PC-9 (cell line): Measurements from ENCODE around the gene COG4. TPM values are rescaled to one million over a fixed set of nuclear protein-coding genes. Genes with fewer than 3 reads are reported as not detected.

Experiments
- BruUV-seq: library from RNA; stranded (reverse); fragments of 400-500 nt; replicated peaks from 2 replicates; lab custom pipeline; 2021; lab: Mats Ljungman, UMichigan
- CTCF ChIA-PET: fragments of 300-600 bp; sonication (Branson Sonifier 250); formaldehyde crosslinking; loops from one replicate; lab custom pipeline; 2022; ENCODE audit warnings: antibody characterized with exemption; lab: Charles Lee
- POLR2A ChIA-PET: fragments of 300-600 bp; sonication (Branson Sonifier 250); formaldehyde crosslinking; loops from one replicate; lab custom pipeline; 2022; ENCODE audit warnings: antibody characterized with exemption; ENCODE audit not compliant: unreplicated experiment; lab: Charles Lee
- DNase-seq, 2 experiments: peaks; one replicate each; pipeline versions ENCODE4 v3.0.0 to v3.0.0-alpha.2; 2015 to 2022; ENCODE audit warnings: mixed read lengths in 1 of 2
- H2AFZ ChIP-seq: fragments of 200-600 bp; sonication (generic); 2 replicates; pipeline ENCODE4 v1.8.1; 2017; ENCODE audit warnings: antibody characterized with exemption
- H3F3A ChIP-seq: fragments of 200-600 bp; sonication (generic); 2 replicates; pipeline ENCODE4 v1.8.1; 2017; ENCODE audit warnings: antibody characterized with exemption, mild to moderate bottlenecking, low read depth; ENCODE audit not compliant: insufficient read depth
- H3K27ac ChIP-seq: fragments of 200-600 bp; sonication (generic); 2 replicates; pipeline ENCODE4 v1.6.1; 2016; ENCODE audit warnings: mixed run types
- H3K27me3 ChIP-seq: fragments of 200-600 bp; sonication (generic); 2 replicates; pipeline ENCODE4 v1.6.1; 2016; ENCODE audit warnings: low read depth, mixed run types; ENCODE audit not compliant: insufficient read depth
- H3K36me3 ChIP-seq: fragments of 200-600 bp; sonication (generic); 2 replicates; pipeline ENCODE4 v1.6.1; 2016; ENCODE audit warnings: low read depth, mixed run types
- H3K4me1 ChIP-seq: fragments of 200-600 bp; sonication (generic); replicated peaks from 2 replicates; pipeline ENCODE4 v1.6.1; 2016; ENCODE audit warnings: mixed run types; ENCODE audit not compliant: insufficient read depth
- H3K4me2 ChIP-seq: fragments of 200-600 bp; sonication (generic); 2 replicates; pipeline ENCODE4 v1.6.1; 2017; ENCODE audit warnings: mixed run types
- H3K4me3 ChIP-seq: fragments of 200-600 bp; sonication (generic); 2 replicates; pipeline ENCODE4 v1.6.1; 2016; ENCODE audit warnings: mixed run types
- H3K79me2 ChIP-seq: fragments of 200-600 bp; sonication (generic); 2 replicates; pipeline ENCODE4 v1.6.1; 2017; ENCODE audit warnings: low read depth, mixed run types
- H3K9me2 ChIP-seq: fragments of 200-600 bp; sonication (generic); 2 replicates; pipeline ENCODE4 v1.8.1; 2017; ENCODE audit warnings: mild to moderate bottlenecking; ENCODE audit not compliant: insufficient read depth
- H3K9me3 ChIP-seq: fragments of 200-600 bp; sonication (generic); 2 replicates; pipeline ENCODE4 v1.8.1; 2016; ENCODE audit warnings: low read depth; ENCODE audit not compliant: insufficient read depth
- H4K20me1 ChIP-seq: fragments of 200-600 bp; sonication (generic); 2 replicates; pipeline ENCODE4 v1.8.1; 2017; ENCODE audit not compliant: insufficient read depth
- EZH2 ChIP-seq: fragments of 200-600 bp; sonication (generic); IDR thresholded peaks from 2 replicates; pipeline ENCODE4 v1.8.0; 2017; ENCODE audit warnings: antibody characterized with exemption, low read depth
- intact Hi-C: fragments of 100-400 bp; cut with micrococcal nuclease; formaldehyde crosslinking; loops from one replicate; pipeline ENCODE4 v1.10.0; 2022; ENCODE audit not compliant: unreplicated experiment
- total RNA-seq: library from RNA; stranded (reverse); gene quantifications from 2 replicates; pipeline ENCODE4 v1.2.3, GENCODE V29; 2021
- TF ChIP-seq, protein P1 (sequence below): fragments of 200-600 bp; sonication (generic); conservative IDR thresholded peaks from 2 replicates; pipeline ENCODE4 v1.6.1; 2017; ENCODE audit warnings: mixed run types, antibody characterized with exemption, mild to moderate bottlenecking, moderate library complexity

The COG4 gene
- total RNA-seq, 1 experiment from 2014 or later: 61.1 TPM

DNA sequence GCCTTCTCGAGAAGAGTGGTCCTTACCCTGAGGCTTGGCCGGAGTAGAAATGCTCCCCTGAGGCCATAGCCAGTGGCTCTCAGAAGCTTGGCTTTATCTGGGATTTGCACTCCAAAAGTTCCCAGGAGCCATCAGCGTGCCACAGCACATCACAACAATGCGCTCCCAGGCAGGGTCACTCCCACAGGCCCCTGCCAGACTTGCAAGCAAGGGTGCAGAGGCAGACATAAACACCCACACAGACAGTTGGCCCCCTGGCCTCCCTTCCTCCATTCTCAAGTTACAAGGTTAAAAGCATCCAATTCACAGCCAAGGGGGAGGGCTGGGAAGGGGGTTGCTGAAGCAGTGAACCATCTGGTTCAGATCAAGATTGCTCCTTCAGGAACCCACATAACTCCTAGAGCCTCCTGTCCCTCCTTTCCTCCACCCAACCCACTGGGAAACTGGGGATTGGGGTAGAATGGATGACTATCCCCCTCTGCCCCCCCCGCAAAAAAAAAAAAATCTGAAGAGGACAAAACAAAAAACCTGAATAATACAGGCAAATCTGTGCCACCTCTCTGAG, 86.3 kb downstream of the COG4 start:
- no peaks in the 10 kb centered on the region for H3K9me3 ChIP-seq
- 0 out of 2 replicates have a peak, but pooled peaks cover 6% of the 10 kb centered on the region for H3K4me1 ChIP-seq
- ChIA-PET POLR2A (no interaction called here), CTCF (no interaction called here)
- H4K20me1 ChIP-seq: no peaks in the 10 kb centered on the region
- H2AFZ ChIP-seq: no peak overlapping the region
- H3K79me2 ChIP-seq: no peaks in the 10 kb centered on the region
- H3K4me3 ChIP-seq: no peak overlapping the region
- no peaks in the 10 kb centered on the region for H3K27me3 ChIP-seq
- H3F3A ChIP-seq: no peaks in the 10 kb centered on the region
- H3K4me2 ChIP-seq: peak overlapping the region; percentile 64
- intact Hi-C loops: no loop called here
- H3K36me3 ChIP-seq: no peaks in the 10 kb centered on the region
- no TSS peak for BruUV-seq
- DNase-seq: no peak
- no peaks in the 10 kb centered on the region for H3K9me2 ChIP-seq
- TF ChIP-seq EZH2: no peak
- TF ChIP-seq, protein P1, sequence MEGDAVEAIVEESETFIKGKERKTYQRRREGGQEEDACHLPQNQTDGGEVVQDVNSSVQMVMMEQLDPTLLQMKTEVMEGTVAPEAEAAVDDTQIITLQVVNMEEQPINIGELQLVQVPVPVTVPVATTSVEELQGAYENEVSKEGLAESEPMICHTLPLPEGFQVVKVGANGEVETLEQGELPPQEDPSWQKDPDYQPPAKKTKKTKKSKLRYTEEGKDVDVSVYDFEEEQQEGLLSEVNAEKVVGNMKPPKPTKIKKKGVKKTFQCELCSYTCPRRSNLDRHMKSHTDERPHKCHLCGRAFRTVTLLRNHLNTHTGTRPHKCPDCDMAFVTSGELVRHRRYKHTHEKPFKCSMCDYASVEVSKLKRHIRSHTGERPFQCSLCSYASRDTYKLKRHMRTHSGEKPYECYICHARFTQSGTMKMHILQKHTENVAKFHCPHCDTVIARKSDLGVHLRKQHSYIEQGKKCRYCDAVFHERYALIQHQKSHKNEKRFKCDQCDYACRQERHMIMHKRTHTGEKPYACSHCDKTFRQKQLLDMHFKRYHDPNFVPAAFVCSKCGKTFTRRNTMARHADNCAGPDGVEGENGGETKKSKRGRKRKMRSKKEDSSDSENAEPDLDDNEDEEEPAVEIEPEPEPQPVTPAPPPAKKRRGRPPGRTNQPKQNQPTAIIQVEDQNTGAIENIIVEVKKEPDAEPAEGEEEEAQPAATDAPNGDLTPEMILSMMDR: no peak
- no peak overlapping the region for H3K27ac ChIP-seq

DNA sequence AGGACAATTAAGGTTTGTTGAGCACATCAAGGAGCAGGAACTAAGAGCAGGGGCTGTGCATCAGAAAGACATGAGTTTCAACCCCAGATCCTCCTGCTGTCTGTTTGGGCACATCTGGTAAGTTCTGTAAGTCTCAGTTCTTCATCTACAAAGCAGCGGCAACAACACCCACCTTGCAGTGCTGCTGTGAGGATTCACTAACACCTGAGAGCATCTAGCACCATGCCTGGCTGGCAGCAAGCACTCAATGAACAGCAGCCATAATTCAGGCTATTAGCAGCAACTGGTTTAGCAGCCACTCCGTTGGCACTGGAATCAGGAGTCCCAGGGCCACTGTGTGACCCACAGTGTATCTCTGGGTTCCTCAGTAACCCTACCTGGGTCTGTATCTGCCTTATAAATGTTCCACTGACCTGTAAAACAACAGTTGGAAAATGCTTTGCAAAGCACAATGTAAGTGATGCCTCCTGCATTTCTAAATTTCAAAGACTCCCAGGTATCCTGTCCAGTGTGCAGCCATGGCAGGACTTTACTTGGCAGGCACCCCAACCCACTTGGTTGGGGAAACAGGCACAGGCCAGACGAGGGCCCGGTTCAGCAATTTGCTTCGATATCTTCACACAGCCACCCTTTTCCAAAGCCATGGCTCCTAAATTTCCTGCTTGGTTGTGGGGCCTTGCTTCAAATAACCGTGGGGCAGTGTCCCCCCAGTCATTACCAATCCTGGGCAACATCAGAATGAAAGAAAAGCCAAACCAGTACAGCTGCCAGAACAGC, 88.7 kb downstream of the COG4 start:
- Histone ChIP-seq H3K27me3 (no peaks in the 10 kb centered on the region), H3F3A (peaks cover 11% of the 10 kb centered on the region; the same call in 1 of the 2 replicates), H3K36me3 (no peaks in the 10 kb centered on the region), H3K79me2 (no peaks in the 10 kb centered on the region), H3K4me3 (no peak overlapping the region), H3K4me1 (peaks cover 22% of the 10 kb centered on the region), H3K9me3 (no peaks in the 10 kb centered on the region), H4K20me1 (no peaks in the 10 kb centered on the region), H3K27ac (no peak overlapping the region), H3K9me2 (no peaks in the 10 kb centered on the region), H3K4me2 (no peak overlapping the region), H2AFZ (no peak overlapping the region)
- BruUV-seq: no TSS peak
- ChIA-PET CTCF (no interaction called here), POLR2A (no interaction called here)
- no peak for DNase-seq
- intact Hi-C loops: no loop called here
- TF ChIP-seq EZH2: no peak
- TF ChIP-seq, protein P1: no peak

DNA sequence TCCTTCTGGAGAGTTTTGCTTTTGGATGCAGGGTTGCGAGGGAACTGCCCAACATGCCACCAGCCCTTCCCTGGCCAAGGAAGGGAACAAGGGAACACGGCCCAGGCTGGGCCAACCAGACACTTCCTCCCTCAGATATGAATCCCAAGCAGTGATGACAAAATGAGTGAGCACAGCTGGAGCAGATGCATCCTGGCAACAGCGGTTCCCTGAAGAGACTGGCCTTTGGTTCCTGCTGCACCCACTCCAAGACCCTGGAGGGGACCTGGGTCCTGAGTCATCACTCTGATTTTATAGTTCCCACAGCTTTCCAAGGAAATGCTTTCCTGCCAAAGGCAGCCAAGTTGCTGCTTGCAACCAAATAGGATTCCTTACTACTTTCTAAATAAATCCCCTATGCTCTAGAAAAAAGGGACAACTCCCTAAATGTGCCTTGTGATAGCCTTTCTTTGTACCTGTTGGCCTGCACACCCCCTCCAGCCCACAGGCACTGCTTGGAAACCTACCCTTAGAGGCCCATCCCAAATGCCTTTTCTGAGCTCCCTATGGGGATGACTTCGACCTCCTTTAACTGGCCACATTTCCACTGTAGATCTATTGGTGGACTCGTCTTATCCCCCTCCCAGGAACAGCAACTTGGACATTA, 89.8 kb downstream of the COG4 start:
- intact Hi-C loops: no loop called here
- no peaks in the 10 kb centered on the region for H3K36me3 ChIP-seq
- ChIA-PET POLR2A (interaction anchor here (0.6 to 0.7 kb wide), 2 partner anchors 10 to 16 kb away, joined by 3 to 7 read pairs; no protein-coding TSS in a partner anchor), CTCF (no interaction called here)
- no peak for DNase-seq
- no TSS peak for BruUV-seq
- TF ChIP-seq, protein P1: no peak
- TF ChIP-seq EZH2: no peak
- H3K27me3 ChIP-seq: no peaks in the 10 kb centered on the region
- H3K4me2 ChIP-seq: no peak overlapping the region
- H3K9me3 ChIP-seq: no peaks in the 10 kb centered on the region
- H3K79me2 ChIP-seq: no peaks in the 10 kb centered on the region
- H3K4me1 ChIP-seq: peaks cover 30% of the 10 kb centered on the region
- peaks cover 20% of the 10 kb centered on the region for H3F3A ChIP-seq
- H3K27ac ChIP-seq: no peak overlapping the region
- no peak overlapping the region for H3K4me3 ChIP-seq
- H2AFZ ChIP-seq: no peak overlapping the region
- no peaks in the 10 kb centered on the region for H3K9me2 ChIP-seq
- no peaks in the 10 kb centered on the region for H4K20me1 ChIP-seq
